NCI-H128 (cell line): ENCODE measurements around the gene SLC25A46.
"Not testable (repeated sequence)": the region's sequence is repeated elsewhere in the genome, so short reads cannot be mapped to it uniquely, and the experiment has no call there.

Experiments
- DNase-seq: peaks from one replicate; lab custom pipeline; 2025; ENCODE audit not compliant: unreplicated experiment; lab: John Stamatoyannopoulos, UW

SLC25A46 gene

DNA sequence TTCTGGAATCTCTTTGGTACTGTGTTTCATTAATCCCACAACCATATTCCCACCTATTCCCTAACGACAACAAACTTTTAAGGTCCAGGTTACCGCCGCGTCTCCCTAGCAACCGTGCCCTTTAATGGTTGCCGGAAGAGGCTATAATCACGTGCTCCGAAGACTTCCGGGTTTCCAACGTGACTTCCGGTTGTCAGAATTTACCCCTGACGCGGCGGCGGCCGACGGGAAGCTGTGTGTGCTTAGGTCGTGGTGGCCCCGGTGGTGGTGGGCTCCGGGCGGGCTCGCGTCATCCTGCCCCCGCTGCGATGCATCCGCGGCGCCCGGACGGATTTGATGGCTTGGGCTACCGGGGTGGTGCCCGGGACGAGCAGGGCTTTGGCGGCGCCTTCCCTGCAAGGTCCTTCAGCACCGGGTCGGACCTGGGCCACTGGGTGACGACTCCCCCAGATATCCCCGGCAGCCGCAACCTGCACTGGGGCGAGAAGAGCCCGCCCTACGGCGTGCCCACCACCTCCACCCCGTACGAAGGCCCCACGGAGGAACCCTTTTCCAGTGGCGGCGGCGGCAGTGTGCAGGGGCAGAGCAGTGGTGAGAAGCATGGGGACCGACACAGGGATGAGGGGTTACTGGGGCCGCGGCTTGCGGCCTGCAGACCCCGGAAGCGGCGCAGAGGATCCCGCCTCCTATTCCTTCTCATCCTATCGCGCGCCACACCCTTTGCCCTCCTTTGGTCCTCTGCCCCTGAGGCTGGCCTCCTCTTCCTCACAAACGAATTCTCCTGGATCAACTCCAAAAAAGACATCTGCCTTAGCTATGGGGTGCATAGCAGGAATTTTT, at the start of gene SLC25A46:
TSS of gene SLC25A46 (plus strand) at position 196 of the 840 bp plus-strand sequence. CDS start at position 309, 113 bp downstream.
- peak; percentile 55 for DNase-seq

DNA sequence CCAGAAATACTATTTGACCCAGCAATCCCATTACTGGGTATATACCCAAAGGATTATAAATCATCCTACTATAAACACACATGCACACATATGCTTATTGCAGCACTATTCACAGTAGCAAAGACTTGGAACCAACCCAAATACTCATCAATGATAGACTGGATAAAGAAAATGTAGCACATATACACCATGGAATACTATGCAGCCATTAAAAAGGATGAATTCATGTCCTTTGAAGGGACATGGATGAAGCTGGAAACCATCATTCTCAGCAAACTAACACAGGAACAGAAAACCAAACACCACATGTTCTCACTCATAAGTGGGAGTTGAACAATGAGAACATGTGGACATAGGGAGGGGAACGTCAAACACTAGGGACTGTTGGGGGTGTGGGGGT, 48.2 kb upstream of the SLC25A46 start:
- DNase-seq: not testable (repeated sequence)

DNA sequence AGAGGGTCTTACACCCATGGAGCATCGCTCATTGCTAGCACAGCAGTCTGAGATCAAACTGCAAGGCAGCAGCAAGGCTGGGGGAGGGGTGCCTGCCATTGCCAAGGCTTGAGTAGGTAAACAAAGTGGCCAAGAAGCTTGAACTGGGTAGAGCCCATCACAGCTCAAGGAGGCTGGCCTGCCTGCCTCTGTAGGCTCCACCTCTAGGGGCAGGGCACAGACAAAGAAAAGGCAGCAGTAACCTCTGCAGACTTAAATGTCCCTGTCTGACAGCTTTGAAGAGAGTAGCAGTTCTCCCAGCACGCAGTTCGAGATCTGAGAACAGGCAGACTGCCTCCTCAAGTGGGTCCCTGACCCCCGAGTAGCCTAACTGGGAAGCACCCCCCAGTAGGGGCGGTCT, 46.1 kb upstream of the SLC25A46 start:
- DNase-seq: not testable (repeated sequence)

DNA sequence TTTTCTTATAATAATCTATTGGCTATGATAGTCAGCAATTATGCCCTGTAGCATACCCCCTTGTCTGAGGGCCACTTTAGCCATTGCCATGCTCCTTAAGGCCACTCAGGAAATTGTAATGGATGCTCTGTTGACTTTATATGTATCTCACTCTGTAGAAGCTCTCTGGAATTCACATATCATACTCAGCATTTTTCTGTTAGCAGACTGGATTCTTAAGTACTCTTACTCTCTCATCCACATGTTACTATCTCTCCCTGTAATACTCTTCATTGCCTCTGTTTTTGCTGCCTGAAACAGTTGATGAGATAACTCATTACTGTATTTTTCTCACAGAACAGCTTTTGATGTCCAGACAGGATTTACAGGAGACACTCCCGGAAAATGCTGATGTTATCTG, 36.5 kb upstream of the SLC25A46 start:
- DNase-seq: no peak

DNA sequence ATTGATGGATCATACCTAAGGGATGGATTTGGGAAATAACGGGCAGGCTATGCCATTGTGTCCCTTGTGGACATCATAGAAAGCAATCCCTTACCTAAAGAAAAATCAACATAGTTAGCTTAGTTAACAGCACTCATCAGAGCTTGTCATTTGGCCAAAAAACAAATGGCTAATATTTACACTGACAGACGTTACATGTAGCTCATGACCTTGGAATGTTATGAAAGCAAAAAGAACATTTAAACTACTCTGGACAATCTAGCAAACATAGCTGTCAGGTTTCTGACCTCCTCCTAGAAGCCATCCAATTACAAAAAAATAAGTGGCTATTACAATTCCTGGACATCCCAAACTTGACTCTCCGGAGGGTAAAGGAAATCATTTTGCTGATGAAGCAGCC, 36.1 kb upstream of the SLC25A46 start:
- no peak for DNase-seq

DNA sequence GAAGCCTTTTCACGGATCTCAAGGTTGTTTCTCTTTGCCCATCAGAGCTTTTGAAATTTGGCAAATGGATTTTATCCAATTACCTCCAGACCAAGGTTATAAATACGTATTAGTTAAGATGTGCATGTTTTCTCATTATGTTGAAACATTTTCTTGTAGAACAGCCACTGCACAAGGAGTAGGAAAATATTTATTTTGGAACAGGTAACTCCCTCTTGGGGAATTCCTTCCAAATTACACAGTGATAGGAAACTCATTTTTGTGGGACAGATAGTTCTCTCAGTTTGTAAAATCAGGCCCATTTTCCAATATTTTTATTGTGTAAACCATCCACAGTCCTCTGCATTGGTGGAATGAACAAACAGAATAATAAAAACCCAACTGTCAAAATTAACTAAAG, 35.3 kb upstream of the SLC25A46 start:
- no peak for DNase-seq

DNA sequence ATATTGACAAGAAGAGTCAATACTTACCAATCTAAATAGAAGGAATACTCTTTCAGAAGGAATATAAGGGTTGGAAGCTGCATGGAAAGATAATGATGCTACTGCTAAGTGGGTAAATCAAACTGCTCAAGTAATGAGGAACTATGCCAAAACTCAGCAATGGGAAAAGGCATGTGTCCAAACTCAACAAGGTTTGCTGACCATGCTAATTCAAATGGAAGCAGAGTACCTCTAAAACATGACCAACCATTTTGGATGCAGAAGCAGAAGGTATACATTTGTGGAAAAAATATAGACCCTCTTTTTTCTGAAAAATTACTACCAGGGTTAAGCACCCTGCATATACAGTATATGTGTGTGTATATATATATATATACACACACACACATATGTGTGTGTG, 33.5 kb upstream of the SLC25A46 start:
- DNase-seq: no peak

DNA sequence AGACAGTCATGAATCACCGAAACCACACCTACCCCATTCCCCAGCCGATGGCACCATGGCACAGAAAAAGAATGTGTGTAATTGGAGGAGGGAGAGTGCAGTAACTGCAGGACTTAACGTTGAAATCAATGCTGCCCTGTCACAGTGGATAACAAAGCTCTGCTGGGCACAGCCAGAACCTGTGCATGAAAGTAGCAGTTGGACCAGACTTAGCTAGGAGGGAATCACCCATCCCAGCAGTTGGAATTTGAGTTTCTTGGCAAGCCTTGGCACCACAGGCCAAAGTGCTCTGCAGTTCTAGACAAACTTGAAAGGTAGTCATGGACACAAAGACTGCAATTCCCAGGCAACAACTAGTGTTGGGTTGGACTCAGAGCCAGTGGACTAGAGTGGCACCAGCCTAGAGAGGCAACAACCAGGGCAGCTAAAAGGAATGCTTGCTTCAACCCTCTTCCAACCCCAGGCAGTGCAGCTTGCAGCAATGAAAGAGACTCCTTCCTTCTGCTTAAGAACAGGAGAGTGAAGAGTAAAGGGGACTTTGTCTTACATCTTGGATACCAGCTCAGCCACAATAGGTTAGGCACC, 31.5 kb upstream of the SLC25A46 start:
- no peak for DNase-seq

DNA sequence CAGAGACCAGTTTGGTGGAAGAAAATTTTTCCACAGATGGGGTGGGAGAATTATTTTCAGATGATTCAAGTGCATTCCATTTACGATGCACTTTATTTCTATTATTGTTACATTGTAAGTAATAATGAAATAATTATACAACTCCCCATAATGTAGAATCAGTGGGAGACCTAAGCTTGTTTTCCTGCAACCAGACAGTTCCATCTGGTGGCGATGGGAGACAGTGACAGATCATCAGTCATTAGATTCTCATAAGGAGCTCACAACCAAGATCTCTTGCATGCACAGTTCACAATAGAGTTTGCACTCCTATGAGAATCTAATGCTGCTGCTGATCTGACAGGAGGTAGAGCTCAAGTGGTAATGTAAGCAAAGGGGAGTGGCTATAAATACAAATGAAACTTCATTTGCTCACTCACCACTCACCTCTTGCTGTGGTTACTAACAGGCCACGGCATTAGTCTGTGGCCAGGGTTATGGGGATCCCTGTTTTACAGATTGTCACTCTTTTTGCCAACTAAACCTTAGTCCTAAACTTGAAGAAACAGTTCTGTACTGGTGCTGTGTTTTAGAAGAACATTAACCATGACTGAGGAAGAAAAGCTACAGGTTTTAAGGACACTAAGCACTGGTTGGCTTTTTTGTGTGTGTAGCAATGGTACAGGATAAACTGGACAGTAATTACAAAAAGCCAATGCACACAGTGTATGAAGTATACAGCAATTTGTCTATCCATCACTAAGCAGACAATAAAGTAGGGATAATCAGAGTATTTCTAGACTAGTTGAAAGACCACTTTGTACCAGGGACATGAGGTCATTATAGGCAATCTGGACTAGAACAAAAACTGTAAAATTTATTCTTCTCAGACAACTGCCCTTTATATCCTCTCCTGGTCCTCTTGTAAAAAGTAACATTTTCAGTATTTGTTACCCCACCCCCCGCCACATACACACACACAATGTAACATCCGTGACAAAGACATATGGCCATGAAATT, 22.3 kb upstream of the SLC25A46 start:
- DNase-seq: no peak

DNA sequence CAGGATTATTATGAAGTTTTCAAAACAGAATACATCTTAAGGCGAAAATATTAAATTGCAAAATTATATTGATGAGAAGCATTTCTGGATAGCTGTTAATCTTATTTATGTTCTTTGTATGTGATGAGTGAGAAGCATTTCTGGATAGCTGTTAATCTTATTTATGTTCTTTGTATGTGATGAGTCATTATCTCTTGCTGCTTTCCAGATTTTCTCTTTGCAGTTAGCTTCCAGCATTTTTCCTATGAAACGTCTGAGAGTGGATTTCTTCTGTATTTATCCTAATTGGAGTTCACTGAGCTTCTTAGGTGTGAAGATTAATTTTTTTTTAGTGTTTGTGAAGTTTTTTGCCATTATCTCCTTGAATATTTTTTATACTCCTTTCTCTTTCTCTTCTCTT, 20.5 kb upstream of the SLC25A46 start:
- no peak for DNase-seq

DNA sequence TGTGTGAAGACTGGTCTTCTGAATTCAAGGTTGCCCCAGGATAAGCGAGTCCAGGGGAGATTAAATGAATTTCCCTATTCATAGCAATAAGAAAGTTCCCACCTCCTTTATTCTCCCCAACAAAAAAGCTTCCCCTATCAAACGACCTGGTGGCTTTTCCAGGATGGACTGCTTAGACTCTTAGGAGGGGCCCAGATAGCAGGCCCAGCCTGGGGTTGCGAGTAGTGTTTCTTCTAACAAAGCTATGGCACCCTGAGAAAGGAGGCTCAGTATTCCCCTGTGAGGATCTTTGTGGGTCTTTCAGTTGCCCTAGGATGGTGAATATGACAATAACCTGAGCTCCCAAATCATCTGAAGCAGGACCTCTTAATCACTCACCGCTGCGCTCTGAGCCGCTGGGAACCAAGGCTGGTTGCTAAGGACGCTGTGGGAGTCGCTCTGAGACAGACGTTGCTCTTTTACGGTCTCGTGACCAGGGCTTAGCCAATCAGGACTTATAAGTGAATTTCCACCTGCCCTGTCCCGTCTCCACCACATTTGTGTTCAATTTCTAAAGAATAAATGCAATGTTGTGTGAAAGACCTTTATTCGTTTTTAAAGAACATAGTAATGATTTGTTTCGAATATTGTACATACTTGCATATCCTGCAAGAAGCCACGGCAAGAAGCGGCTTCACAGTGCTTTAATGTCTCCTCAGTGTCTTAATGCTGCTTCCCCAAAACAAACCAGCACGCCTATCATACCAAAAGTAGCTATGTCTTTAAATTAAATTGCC, 12.4 kb upstream of the SLC25A46 start, which contains the start of gene TMEM232:
TSS of gene TMEM232 (minus strand) at position 423 of the 776 bp plus-strand sequence. CDS start 59,319 bp downstream, outside the sequence.
- no peak for DNase-seq

DNA sequence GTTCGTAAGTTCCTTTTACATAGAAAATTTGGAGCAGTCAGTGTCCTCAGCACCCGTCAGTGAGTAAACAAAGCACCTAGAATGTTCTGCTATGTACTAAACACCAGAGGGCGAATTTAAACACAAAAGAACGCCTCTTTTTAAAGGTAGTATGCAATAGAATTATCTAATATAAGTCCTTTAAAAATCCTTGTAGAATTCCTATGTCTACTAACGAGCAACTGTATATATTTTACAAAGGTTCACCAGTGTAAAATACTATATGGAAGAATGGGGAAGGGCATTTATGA, 11.8 kb upstream of the SLC25A46 start:
- no peak for DNase-seq

DNA sequence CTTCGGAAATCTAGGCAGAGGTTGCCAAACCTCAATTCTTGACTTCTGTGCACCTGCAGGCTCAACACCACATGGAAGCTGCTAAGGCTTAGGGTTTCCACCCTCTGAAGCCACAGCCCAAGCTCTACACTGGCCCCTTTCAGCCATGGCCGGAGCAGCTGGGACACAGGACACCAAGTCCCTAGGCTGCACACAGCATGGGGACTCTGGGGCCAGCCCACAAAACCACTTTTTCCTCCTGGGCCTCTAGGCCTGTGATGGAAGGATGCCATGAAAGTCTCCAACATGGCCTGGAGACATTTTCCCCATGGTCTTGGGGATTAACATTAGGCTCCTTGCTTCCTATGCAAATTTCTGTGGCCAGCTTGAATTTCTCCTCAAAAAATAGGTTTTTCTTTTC, 7.3 kb upstream of the SLC25A46 start:
- DNase-seq: not testable (repeated sequence)

DNA sequence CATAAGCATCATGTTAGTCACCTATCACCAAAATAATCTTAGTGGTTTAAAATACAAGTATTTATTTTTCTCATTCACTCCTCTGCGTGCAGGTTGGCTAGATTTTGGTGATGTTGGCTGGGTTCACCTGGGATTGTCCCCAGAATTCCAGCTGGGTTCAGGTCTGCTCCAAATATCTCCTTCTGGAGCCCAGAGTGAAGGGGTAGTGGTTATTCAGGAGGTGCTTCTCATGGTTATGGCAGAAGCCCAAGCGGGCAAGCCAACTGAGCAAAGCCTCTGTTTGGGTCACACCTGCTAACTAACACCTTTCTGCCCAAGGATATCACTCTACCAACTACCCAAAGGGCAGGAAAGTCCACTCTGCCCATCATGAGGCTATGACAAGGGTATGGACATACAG, 4.7 kb upstream of the SLC25A46 start:
- DNase-seq: no peak

DNA sequence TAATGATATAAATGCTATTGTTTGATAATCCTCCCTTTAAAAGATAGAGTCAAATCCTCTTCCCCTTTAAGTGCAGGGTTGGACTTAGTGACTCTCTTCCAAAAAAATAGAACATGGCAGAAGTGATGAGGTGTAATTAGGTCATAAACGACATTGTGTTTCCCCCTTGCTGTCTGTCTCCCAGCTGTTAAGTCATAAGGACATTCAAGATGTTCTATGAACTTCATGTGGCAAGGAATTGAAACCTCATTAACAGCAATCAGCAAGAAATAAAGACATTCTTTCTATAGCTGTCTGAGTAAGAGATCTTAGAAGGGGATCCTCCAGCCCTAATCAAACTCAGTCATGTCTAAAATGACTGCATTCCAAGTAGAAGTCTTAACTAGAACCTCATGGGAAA, 3.3 kb upstream of the SLC25A46 start:
- no peak for DNase-seq

DNA sequence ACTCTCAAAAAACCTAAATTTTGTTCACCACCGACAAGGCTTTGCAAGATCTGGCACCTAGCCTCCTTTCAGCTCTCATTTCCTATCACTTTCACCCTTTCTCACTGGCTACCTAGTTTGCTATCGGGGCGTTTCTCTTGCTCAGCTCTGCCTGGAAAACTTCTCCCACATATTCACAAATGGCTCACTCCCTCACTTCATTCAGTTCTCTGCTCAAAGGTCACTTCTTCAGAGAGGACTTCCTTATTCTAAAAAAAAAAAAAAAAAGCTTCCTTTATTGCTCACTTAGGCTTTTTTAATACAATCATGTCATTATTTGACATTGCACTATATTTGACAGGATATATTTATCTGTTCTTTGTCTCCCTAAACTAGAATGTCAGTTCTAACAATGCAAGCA, 2.1 kb upstream of the SLC25A46 start:
- no peak for DNase-seq

DNA sequence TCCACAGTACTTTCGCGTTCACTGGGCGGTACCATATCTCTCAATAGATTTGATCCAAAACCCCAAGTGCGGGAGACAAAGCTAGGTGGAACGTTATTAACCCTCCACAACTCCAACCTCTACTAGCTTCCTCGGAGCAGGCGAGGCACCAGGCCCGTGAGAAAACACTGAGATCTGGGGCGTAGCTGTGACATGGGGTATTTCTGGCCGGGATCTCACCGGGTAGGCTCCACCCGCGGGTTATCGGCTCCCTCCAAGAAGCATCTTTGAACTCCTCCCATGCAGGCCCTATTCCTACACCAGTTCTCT, 350 bp upstream of the SLC25A46 start:
- DNase-seq: no peak

DNA sequence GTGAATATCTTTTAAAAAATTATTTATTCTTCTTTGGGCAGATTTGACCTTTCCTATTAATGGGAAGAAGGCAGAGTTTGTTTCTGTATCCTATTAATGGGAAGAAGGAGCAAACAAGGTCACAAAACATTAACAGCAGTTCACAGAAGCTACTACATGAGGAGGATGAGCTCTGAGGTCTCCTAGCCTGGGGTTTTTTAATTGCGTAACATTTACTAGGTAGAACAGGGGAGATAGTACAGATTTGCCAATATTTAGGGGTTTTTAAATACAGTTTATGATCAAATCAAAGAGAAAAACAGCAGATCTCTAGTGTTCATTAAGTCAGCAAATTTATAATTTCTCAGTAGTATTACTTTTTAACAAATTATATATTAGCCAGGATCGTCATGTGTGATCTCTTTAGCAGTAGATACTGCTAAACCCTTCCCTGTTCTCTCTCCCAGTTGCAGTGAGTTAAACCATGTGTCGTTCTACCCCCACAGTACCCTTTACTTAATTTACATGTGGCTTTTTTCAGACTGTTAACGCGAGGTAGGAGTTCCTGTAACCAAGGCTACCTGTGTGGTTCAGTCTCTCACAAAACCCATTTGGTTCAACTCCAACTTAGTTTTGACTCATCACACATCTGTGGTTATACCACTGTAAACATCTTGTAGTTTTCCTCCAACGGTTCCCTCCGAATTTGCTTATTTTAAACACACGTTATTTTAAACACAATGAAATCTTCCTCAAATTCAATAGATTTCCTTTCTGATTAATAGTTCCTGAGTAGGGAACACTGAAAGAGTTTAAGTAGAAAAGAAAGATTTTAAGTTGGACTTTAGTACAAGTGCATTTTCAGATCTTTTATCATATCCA, 13.3 kb downstream of the SLC25A46 start:
- DNase-seq: no peak

DNA sequence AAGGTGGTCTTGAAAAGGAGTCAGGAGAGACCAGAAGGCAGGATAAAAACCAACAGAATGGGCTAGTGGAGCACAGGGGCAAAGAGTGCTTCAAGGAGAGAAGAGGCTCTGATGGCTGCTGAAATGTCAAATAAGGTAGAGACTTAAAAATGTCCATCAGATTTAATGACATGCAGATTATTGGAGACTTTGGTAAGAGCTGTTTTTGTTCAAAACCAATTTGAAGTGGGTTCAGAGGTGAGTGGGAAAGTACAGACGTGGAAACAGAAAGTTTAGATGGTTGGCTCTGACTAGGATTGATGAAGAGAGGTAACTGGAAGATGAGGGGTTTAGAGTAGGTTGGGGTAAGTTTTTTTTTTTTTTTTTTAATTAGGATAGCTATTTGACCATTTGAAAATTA, 14.1 kb downstream of the SLC25A46 start:
- no peak for DNase-seq

DNA sequence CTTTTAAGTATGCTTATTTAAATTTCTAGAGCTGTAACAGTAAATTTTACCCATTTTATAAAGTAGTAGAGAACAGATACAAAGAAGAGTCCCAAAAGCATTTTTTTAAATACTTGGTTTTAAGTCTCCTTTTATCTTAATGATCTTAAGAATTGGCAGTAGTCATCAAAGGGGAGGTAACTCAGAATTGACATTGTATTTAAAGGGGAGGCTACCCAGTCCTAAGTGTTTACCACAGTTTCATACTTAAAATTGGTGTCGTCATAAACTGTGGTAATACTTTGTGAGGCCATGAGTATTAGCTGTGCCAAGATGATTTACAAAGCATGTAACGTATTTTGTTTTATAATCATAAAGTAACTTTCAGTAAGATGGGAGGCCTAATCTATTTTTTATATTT, 14.8 kb downstream of the SLC25A46 start:
- no peak for DNase-seq
